Brain microvascular endothelial cell (primary cell): ENCODE results near the gene ITPRID2.
"Not testable (repeated sequence)": the region's sequence is repeated elsewhere in the genome, so short reads cannot be mapped to it uniquely, and the experiment has no call there.

ENCODE experiments used
- DNase-seq: peaks from one replicate; pipeline ENCODE4 v3.0.0-alpha.2; 2020
- H3K27ac ChIP-seq: fragments of 250-450 bp; sonication (Bioruptor Pico); 2 replicates; pipeline ENCODE4 v1.5.1; 2020; ENCODE audit warnings: mild to moderate bottlenecking, moderate library complexity
- H3K27me3 ChIP-seq: fragments of 250-450 bp; sonication (Bioruptor Pico); replicated peaks from 2 replicates; pipeline ENCODE4 v1.5.1; 2020; ENCODE audit warnings: mild to moderate bottlenecking
- H3K36me3 ChIP-seq: fragments of 250-450 bp; sonication (Bioruptor Pico); replicated peaks from 2 replicates; pipeline ENCODE4 v1.5.1; 2020; ENCODE audit warnings: mild to moderate bottlenecking
- H3K4me3 ChIP-seq: 2 replicates; pipeline ENCODE4 v1.5.1; 2011; ENCODE audit warnings: low read depth, mild to moderate bottlenecking, control low read depth, low read length, moderate library complexity
- CTCF ChIP-seq: IDR thresholded peaks from 2 replicates; pipeline ENCODE4 v1.5.1; 2011; ENCODE audit warnings: low read depth, mild to moderate bottlenecking, moderate library complexity, low read length, control low read depth, inconsistent platforms; ENCODE audit errors: missing control alignments
- in situ Hi-C: cut with HindIII; loops from 2 replicates; pipeline ENCODE4 v1.10.0; 2017; ENCODE audit warnings: low sequenced_read_pairs, low pct_ligation_motif_present

Gene ITPRID2

GRCh38 chr2:181952404-181953226 lies 61.1 kb downstream of the ITPRID2 start:
- in situ Hi-C loops: no loop called here
- Histone ChIP-seq H3K36me3 (no peaks in the 10 kb centered on the region), H3K27ac (no peak overlapping the region), H3K4me3 (no peak overlapping the region), H3K27me3 (no peaks in the 10 kb centered on the region)
- no peak for TF ChIP-seq CTCF
- no peak for DNase-seq

- H3K27me3 ChIP-seq: no peaks in the 10 kb centered on the region
- peak; percentile 77 for TF ChIP-seq CTCF
- peak overlapping the region; percentile 36 for H3K4me3 ChIP-seq
- H3K27ac ChIP-seq: peak overlapping the region; percentile 58
- H3K36me3 ChIP-seq: no peaks in the 10 kb centered on the region
- peak; percentile 38 for DNase-seq
- in situ Hi-C loops: no loop called here
Observed at GRCh38 chr2:181953881-181954537, 62.5 kb downstream of the ITPRID2 start.

- in situ Hi-C loops: no loop called here
- Histone ChIP-seq H3K27me3 (no peaks in the 10 kb centered on the region), H3K4me3 (peak overlapping the region; percentile 36), H3K27ac (peak overlapping the region; percentile 58), H3K36me3 (no peaks in the 10 kb centered on the region)
- TF ChIP-seq CTCF: no peak
- no peak for DNase-seq
Observed at GRCh38 chr2:181954538-181954883, 63.0 kb downstream of the ITPRID2 start.

GRCh38 chr2:181955010-181955409 lies 63.5 kb downstream of the ITPRID2 start:
- Histone ChIP-seq H3K36me3 (no peaks in the 10 kb centered on the region), H3K27me3 (no peaks in the 10 kb centered on the region), H3K4me3 (no peak overlapping the region), H3K27ac (peak overlapping the region; percentile 58)
- TF ChIP-seq CTCF: no peak
- in situ Hi-C loops: no loop called here
- peak; percentile 33 for DNase-seq

- in situ Hi-C loops, H3K4me3 ChIP-seq: not testable (repeated sequence)
Observed at GRCh38 chr2:181955866-181956265, 64.3 kb downstream of the ITPRID2 start.

GRCh38 chr2:181957668-181958067 lies 66.1 kb downstream of the ITPRID2 start:
- Histone ChIP-seq H3K36me3 (no peaks in the 10 kb centered on the region), H3K27ac (no peak overlapping the region), H3K27me3 (no peaks in the 10 kb centered on the region), H3K4me3 (no peak overlapping the region)
- in situ Hi-C loops: no loop called here
- TF ChIP-seq CTCF: no peak
- no peak for DNase-seq

More at GRCh38 chr2:181955866-181956265, 64.3 kb downstream of the ITPRID2 start:
- not testable (repeated sequence) for DNase-seq, H3K36me3 ChIP-seq, H3K27ac ChIP-seq, H3K27me3 ChIP-seq
